SIG-M5 treated with dmso at 0.1 percent for 504 hours (cell line): ENCODE results near the gene PDIA6.

Source experiments
- DNase-seq: peaks from one replicate; lab custom pipeline; 2025; ENCODE audit not compliant: unreplicated experiment; lab: John Stamatoyannopoulos, UW

PDIA6 gene, protein sequence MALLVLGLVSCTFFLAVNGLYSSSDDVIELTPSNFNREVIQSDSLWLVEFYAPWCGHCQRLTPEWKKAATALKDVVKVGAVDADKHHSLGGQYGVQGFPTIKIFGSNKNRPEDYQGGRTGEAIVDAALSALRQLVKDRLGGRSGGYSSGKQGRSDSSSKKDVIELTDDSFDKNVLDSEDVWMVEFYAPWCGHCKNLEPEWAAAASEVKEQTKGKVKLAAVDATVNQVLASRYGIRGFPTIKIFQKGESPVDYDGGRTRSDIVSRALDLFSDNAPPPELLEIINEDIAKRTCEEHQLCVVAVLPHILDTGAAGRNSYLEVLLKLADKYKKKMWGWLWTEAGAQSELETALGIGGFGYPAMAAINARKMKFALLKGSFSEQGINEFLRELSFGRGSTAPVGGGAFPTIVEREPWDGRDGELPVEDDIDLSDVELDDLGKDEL

DNA sequence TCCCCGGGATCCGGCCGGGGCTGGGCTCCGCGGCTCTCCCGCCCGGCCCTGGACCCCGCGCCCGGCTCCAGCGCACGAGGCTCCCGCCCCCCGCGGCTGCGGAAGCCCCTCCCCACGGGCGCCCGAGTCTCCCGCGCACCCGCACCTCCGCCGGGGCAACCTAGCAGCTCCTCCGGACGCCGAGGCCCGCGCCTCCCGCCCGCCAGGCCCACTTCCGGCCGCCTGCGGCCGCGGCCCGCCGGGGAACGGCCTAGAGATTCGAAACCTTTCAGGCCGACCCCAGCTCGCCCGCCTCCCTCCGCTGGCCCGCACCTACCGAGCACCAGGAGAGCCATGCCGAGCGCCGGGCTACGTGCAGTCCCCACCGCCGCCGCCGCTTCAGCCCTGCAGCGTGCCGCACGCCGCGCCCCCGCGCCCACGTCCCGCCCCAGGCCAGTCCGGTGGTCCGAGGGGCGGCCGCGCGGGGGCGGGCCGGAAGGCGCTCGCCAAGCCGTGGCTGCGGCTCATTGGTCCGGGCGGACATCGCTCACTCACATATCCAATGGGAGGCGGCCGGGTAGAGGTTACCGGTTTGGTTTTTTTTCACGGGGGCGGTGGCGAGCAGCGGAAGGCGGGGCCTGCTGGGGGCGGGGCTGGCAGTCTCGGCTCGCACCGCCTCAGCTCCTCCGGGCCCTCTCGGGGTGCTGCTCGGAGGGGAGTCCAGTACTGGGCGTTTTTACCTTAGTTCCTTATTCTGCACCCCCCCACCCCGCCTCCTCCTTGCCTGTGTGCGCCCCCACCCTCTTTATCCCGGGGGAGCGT lies at the start of gene PDIA6:
Gene PDIA6 (minus strand): TSS at position 424 of the 801 bp plus-strand sequence. CDS start 89 bp downstream, at position 335.
- DNase-seq = peak; percentile 94

DNA sequence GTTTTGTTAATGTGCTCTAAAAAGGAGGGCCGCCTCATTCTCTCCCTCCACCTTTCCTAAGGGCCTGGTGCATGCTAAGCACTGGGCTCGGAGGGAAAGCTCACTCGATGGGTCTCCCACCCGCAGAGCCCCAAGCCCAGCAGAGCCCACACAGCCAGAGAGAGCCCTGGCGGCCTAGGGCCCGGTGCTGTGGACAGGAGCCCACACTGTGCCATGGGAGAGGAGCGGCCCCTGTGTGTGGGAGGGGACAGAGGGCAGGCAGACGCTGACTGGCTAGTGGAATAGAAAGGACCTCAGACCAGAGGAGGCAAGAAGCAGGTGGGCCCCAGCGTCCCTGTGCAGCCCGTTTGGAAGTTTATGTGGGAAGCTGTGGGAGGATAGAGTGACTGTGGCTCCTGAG lies 49.7 kb upstream of the PDIA6 start:
- DNase-seq = no peak

DNA sequence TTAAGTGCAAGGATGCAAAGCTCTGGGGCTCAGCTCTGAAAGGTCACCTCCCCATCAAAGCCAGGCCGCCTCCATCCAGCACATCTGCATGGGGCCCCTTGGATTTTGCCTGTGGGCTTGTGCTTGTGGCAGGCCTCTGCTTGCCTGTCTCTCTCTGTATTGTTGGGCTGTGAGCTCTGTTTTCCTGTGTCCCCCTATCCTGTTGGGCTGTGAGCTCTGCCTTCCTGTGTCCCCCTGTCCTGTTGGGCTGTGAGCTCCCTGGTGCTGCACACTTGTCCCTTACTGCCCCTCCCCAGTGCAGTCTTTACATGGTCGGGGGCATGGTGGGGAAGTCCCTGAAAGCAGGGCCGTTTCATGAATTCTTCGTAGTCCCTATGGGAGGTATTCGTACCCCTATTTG lies 49.2 kb upstream of the PDIA6 start:
- no peak for DNase-seq

DNA sequence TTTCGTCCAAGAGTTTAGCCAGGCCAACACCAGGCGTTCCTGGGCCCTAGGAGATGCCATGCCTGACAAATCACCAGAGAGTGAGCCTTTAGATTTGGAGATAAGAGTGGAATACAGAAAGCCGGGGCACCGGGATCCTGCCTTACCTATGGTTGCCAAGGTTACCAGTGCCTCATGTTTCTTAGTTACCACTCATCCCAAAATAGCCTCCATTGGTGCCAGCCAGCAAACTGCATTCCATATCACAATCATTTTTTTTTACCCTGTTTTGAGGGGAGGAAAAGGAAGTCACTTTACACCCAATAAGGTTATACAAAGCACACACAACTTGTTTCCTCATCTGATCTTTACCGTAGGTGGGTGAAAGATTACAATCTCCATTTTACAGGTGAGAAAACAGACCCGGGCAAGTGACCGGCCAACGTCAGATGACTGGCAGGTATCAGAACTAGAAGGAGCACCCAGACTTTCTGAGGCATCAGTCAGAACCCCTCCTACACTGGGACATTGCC lies 48.3 kb upstream of the PDIA6 start:
- DNase-seq = no peak

DNA sequence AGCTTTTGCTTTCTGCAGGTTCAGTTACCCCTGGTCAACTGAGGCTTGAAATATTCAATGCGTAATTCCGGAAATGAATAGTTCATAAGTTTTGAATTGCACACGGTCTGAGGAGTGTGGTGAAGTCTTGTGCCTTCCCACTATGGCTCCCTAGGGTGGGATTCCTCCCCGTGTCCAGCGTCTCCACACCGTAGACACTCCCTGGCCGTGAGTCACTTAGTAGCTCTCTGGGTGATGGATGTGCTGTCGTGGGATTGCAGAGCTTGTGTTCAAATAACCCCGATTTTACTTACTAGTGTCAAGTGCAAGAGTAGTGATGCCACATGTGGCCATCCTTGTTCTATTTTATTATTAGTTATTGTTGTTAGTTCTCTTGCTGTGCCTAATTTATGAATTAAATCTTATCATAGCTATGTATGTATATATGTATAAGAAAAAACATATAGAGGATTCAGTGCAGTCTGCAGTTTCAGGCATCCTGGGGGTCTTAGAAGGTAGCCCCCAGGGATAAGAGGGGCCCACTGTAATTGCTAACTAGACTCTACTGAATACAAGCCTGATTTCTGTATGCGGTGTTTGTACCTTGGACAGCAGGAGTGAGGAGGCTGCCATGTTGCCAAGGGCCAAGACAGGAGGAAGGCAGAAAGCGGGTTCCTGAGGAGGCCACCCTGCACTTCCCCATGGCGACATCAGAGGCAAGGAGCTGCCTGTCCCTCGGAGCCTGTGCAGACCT lies 47.7 kb upstream of the PDIA6 start:
- DNase-seq = no peak

DNA sequence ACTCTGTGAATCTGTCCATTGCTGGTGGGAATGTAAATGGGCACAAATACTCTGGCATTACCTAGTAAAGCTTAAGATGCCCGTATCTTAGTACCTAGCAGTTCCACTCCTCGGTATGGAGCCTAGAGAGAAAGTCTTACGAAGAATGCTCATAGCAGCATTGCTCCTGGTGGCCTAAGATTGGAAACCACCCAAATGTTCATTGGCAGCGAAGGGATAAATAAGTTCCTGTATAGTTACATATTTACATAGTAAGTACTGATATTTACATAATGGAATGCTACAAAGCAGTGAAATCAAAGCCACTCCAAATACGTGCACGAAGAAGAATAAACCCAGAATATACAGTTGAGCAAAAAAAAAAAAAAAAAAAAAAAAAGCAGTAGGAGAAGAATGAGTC lies 46.7 kb upstream of the PDIA6 start:
- DNase-seq = no peak

DNA sequence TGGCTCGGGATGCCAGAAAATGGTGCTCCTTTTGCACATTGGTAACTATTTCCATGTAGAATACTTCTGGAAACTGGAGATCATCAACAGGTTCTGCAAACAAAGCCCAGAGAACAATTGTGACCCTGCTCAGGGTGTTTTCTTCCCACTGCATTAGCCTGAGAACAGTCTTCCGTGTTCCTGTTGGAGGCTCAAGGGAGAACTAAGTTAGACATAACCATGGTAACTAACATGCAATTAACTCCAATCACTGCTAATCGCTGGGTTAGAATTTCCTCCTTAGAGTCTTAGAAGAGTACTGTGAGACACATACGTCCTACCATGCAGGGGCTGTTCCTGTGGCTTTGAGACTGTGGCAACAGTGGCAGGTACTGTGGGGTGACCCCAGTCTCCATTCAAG lies 36.0 kb upstream of the PDIA6 start:
- no peak for DNase-seq

DNA sequence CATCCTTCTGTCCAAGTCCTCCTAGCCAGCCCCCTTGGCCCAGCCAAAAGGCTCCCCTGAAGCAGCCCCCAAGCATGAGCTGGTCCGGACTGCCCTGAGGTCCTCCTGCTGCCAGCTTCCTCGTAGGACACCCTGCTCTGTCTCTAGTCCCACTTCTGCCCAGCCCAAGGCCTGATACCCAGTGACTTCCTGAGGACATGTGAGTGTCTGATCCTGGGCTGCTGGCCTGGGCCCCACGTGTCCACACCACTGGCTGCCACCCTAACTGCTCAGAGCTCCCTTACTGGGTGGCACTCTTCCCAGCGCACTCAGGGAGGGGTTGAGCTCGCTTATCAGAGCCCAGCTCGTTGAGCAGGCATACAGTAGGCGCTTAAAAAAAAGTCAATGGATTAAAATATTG lies 34.4 kb upstream of the PDIA6 start:
- DNase-seq = no peak

DNA sequence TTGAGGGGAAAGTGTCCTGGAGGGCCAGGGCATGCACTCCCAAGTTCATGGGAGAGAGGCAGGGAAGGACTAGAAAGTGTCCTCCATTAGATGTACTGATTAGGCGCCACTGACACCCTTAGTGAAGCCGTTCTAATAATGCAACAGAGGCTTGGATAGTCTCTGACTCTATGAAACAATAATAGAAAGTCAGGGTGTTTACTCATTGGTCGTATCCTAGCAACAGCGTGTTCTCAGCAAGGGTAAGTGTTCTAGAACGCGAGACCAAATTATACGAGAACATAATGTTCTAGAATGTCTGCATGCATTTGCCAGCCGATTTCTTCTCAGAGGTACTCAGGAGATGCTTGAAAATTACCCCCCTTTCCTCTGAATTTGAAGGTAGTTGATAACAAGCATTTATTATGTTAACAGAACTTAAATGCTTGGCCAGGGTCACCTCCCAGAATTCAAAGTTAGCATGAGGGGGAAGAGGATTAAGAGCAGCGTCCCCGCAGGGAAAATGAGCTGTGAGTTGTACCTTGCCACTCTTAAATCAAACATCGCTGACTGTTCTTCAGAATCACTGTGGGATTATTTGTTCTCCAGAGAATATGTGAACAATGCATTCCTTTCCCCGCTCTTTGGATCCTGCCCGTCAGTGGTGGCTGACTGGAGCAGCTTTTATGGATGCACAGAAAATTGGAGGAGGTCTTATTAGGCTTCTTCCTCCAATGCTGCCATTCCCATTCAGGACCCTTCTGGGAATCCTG lies 33.7 kb upstream of the PDIA6 start:
- no peak for DNase-seq

DNA sequence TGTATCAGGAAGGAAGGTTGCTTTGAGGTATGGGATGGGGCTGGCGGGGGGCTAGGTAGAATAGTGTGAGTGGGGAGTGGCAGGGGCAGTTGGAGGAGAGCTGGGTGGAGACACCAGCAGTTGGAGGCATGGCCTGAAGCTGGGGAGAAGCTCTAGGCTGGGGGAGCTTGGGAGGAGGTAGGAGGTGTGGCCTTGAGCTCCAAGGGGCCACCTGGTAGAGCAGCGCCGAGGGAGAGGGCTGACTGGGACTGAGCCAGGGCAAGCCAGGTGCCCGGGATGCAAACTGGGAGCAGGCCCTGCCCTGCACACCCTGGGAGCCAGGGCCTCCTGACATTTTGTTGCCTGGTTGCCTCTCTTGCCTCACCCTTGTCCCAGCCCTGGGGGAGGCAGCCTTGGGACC lies 33.1 kb upstream of the PDIA6 start:
- DNase-seq = no peak

DNA sequence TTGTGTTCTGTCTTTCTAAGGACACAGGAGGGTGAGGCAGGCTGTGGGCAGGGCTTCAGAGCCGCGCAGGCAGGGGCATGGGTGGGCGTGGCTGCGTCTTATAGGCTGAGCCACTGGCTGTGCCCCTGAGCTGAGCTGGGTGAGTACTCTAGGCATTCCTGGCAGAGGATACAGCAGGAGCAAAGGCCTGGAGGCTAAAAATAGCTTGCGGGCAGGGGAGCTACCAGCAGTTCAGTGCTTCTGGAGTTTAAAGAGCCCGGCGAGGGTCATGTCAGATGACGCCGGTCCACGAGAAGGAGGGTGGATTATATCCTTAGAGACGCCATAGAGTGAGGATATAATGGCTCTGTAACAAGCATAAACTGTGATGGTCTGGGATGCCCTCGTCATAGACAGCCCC lies 31.5 kb upstream of the PDIA6 start:
- no peak for DNase-seq

DNA sequence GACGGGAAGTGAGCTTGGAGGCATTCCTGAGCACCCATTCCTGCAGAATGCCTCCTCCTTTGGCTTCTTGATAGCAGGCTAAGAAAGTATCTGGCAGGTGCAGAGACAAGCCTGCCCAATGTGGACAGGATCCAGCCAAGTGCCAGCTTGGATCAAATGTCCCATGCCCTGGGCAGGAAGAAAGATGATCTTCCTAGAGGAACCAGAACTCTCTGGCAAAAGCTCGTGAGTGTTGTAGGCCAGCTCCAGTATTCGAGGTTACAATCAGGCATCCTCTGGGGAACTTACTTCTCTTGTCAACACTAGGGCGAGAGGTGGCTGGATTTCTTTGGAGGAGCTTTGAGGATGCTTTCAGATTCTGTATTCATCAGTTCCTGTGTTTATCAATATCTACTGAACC lies 29.9 kb upstream of the PDIA6 start:
- DNase-seq = no peak

DNA sequence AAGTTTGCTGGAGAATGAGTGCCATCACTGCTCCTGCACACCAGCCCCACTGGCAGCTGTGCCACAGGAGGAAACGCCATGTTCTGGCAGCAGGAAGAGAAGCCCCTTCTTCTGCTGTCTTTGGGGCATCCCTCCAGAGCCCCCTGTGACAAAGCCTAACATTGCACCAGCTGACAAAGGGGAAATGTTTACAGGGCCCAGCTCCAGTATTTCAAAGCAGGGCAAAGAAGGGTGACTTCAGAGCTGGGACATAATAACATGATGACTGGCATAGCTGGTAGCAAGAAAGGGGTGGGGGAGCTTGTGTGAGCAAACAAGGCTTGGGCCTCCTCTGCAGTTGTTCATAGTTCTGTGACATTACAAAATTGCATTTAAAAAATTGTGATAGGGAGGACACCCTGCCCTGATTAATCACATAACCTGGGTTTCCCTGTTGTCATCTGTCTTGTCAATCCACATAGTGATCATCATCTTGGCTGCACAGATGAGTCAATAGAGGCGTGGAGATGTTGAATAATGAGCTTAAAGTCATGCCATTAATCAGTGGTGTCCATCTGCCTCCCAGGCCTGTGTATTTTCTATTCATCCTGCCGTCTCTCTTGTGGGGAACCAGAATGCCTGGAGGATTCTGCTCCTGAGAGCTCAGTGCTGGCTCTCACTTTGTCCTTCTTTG lies 29.1 kb upstream of the PDIA6 start:
- DNase-seq = no peak

DNA sequence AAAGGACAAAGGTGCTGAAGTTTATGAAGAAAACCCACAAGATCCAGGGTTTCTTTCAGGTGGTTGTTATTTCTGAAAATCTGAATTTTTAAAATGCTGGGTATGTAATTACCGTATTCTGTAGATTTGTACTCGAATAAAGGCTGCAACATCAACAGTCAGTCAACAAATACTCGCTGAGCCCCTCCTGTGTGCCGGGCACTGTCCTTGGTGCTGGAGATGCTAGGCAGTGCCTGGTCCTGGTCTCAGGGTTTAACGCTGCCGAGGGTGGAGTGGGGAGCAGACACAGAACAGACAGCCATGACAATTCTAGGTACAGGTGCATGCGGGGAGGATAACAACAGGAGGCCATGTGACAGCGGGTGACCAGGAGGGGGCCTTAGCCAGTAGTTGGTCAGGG lies 27.2 kb upstream of the PDIA6 start:
- DNase-seq = no peak

DNA sequence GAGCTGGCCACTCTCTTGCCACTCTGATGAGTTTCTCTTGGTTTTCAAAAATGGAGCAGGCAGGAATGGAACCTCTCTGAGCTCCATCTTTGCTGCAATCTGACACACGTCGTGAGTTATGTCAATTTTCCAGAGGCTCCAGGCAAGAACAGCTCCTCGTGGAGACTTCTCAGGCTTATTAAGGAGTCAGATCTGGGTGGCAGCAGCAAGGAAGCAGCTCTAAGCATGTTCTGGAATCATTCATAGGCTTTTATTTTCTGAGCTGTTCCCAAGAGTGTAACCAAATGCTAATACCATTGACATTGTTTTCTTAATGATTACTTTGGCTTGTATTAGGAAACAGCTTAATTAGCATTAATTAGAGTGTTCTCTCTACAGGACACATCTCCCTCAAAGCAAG lies 26.1 kb upstream of the PDIA6 start:
- no peak for DNase-seq

DNA sequence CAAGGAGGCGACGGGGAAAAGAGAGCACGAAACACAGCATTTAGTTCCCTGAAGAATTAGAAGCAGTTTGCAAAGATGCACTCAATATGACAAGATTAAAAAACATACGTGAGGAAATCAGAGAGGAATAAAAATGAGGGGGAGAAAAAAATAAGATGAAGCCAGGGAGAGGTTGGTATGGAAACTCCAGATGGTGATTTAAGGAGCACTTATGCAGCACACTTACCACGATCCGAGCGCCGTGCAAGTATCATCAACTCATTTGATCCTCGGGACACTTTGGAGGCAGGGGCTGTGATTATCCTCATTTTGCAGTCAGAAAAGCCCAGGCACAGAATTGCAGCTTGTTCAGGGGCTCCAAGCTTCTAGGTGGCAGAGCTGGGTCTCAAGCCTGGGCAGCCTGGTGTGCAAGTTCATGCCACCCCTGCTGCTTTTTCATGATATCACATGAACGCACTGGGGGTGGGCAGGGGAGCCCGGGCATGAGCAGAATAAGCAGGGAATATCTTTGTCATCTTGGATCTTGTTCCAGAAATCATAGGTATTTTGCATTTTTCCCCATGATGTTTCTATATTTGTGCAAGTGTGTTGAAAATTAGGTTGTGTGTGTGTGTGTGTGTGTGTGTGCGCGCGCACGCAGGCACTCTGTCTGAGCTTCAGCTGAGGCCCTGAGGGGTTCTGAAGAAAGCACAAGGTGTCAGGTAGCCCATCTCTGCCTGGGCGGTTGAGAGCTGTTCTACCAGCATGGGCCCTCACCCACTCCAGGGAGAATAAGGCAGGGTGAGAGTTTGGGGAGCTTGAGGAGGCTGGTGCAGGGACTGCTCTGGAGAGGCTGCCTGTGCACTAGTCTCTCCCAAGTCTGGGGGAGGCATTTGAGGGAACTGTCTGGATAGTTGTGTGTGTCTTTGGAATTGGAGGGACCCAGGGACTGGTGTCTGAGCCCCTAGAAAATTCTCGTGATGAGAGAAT lies 25.0 kb upstream of the PDIA6 start:
- no peak for DNase-seq

DNA sequence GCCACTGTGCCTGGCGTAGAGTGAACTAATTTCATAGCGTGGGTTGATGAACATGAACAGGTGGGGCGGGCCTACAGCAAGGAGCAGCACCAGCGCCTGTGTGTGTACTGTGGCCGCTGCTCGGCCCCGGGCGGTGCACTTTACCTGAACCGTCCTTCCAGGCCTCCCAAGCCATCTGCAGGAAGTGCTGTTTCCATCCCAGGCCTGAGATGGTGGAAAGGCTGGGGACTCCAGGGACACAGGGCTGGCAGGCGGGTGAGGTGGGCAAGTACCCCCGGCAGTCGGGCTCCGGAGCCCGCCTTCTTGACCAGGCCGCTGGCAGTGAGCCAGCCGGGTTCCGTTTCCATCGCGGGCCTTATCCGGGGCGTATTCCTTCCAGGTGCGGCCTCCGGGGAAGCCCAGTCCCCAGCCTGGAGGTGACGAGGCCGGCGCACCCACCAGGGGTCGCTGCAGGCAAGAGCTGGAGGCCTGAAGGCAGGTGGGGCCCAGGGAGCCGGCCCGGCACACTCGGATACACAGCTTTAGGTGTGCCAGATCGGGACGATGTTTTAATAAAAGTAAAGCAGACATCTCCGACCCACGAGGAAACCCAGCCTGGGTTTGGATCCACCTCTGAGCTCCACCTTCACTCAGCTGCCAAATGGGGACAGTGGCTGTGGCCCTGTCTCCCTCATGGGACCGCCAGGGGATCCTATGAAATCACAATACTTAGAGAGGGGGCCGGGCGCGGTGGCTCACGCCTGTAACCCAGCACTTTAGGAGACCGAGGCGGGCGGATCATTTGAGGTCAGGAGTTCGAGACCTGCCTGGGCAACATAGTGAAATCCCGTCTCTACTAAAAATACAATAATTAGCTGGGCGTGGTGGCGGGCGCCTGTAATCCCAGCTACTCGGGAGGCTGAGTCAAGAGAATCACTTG lies 22.7 kb upstream of the PDIA6 start:
- peak; percentile 39 for DNase-seq

DNA sequence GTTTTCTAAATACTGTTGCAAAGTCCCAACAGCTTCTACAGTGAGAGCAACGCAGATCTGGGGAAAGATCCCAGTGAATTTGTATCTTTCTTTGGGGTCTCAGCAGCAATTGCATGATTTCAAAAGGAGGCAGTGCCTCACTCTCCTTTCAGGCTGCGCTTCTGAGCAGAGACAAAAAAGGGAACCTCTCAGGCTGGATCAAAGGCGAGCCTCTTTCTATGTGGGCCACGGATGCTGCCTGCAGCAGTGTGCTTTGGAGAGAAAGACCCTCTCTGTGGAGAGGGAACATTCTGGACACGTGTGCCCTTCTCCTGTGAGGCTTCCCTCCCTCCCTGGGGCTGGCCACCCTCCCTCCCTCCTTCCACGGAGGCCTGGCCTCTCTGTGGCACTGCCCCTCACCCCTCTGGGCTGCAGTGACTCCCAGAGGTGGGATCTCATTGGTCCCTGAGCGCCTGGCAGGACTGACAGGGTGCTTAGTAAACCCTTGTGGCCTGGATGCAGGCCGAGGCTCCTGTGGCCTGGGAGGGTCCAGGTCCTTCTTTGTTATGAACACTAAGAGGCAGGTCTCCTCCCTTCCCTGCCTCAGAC lies 21.6 kb upstream of the PDIA6 start:
- DNase-seq = peak; percentile 35
